HG02798 (cell line): ENCODE measurements around the gene RNF217.

Source experiments
- ATAC-seq: cut with Tn5 transposase; IDR thresholded peaks from one replicate; pipeline ENCODE4 v1.9.1; 2021; ENCODE audit warnings: mild to moderate bottlenecking; ENCODE audit not compliant: unreplicated experiment, poor library complexity

The RNF217 gene

GRCh38 chr6:124987291-124987690, 25.1 kb downstream of the RNF217 start:
- no peak for ATAC-seq

GRCh38 chr6:124987999-124988591, 25.9 kb downstream of the RNF217 start:
- no peak for ATAC-seq

GRCh38 chr6:124989136-124989983, 27.1 kb downstream of the RNF217 start:
- no peak for ATAC-seq

GRCh38 chr6:124990988-124991387, 28.8 kb downstream of the RNF217 start:
- ATAC-seq, result no peak

- no peak for ATAC-seq
These were observed 29.6 kb downstream of the RNF217 start for GRCh38 chr6:124991764-124992295.

- no peak for ATAC-seq
These were observed 31.1 kb downstream of the RNF217 start for GRCh38 chr6:124993327-124993726.

- ATAC-seq, result no peak
These were observed 32.4 kb downstream of the RNF217 start for GRCh38 chr6:124994648-124995047.

- no peak for ATAC-seq
These were observed 32.9 kb downstream of the RNF217 start for GRCh38 chr6:124995131-124995530.

- no peak for ATAC-seq
These were observed 33.5 kb downstream of the RNF217 start for GRCh38 chr6:124995645-124996325.

- no peak for ATAC-seq
These were observed 34.2 kb downstream of the RNF217 start for GRCh38 chr6:124996411-124996810.

- ATAC-seq, result no peak
These were observed 35.1 kb downstream of the RNF217 start for GRCh38 chr6:124997196-124997875.

GRCh38 chr6:124999105-124999764, 37.0 kb downstream of the RNF217 start:
- ATAC-seq, result no peak

- ATAC-seq, result no peak
These were observed 39.6 kb downstream of the RNF217 start for GRCh38 chr6:125001684-125002405.

GRCh38 chr6:125002406-125002741, 40.1 kb downstream of the RNF217 start:
- ATAC-seq, result no peak

- ATAC-seq, result no peak
These were observed 40.8 kb downstream of the RNF217 start for GRCh38 chr6:125003070-125003469.

- ATAC-seq, result no peak
These were observed 42.0 kb downstream of the RNF217 start for GRCh38 chr6:125004198-125004597.

- ATAC-seq, result no peak
These were observed 42.8 kb downstream of the RNF217 start for GRCh38 chr6:125004797-125005595.

- ATAC-seq, result no peak
These were observed 46.0 kb downstream of the RNF217 start for GRCh38 chr6:125008261-125008703.

GRCh38 chr6:125008957-125009356, 46.7 kb downstream of the RNF217 start:
- ATAC-seq, result no peak
